Glutamatergic neuron (in vitro differentiated cells): ENCODE data around the gene SCN3A. TPM values are rescaled to one million over a fixed set of nuclear protein-coding genes. Genes with fewer than 3 reads are reported as not detected.
A peak's percentile ranks its signal among the peaks of the same experiment; 100 is the strongest.

Experiments used
- DNase-seq: peaks from one replicate; pipeline ENCODE4 v3.0.0; 2022
- H3K27ac Mint-ChIP-seq: one replicate; pipeline ENCODE4 v1.8.0; 2020; ENCODE audit warnings: mild to moderate bottlenecking, mixed read lengths, inconsistent platforms; ENCODE audit not compliant: unreplicated experiment
- H3K27me3 Mint-ChIP-seq: one replicate; pipeline ENCODE4 v1.8.0; 2020; ENCODE audit warnings: mild to moderate bottlenecking, moderate library complexity, mixed read lengths, inconsistent platforms; ENCODE audit not compliant: unreplicated experiment
- H3K36me3 Mint-ChIP-seq: one replicate; pipeline ENCODE4 v1.8.0; 2020; ENCODE audit warnings: mild to moderate bottlenecking, mixed read lengths, inconsistent platforms; ENCODE audit not compliant: unreplicated experiment
- H3K4me1 Mint-ChIP-seq: one replicate; pipeline ENCODE4 v1.8.0; 2020; ENCODE audit warnings: mild to moderate bottlenecking, low read depth, mixed read lengths, inconsistent platforms; ENCODE audit not compliant: unreplicated experiment
- H3K4me3 Mint-ChIP-seq: one replicate; pipeline ENCODE4 v1.8.0; 2020; ENCODE audit warnings: mild to moderate bottlenecking, mixed read lengths, inconsistent platforms; ENCODE audit not compliant: unreplicated experiment
- H3K9me3 Mint-ChIP-seq: one replicate; pipeline ENCODE4 v1.8.0; 2020; ENCODE audit warnings: mild to moderate bottlenecking, moderate library complexity, mixed read lengths, inconsistent platforms; ENCODE audit not compliant: unreplicated experiment
- total RNA-seq: library from RNA; stranded (reverse); fragmentation: NEBNext Ultra II Directional; extraction: Animal tissue kit (Norgen Biotek cat#: 25700); gene quantifications from one replicate; pipeline ENCODE4 v1.2.1, GENCODE V29; 2021; ENCODE audit not compliant: unreplicated experiment
- TF ChIP-seq, protein P1 (sequence below): fragments of 200-600 bp; sonication (generic); IDR thresholded peaks from one replicate; pipeline ENCODE4 v1.5.0; 2021; ENCODE audit not compliant: partially characterized antibody, unreplicated experiment

Gene SCN3A
- total RNA-seq, 1 donor from 2014 or later = 22.2 TPM

- H3K36me3 Mint-ChIP-seq = no peaks in the 10 kb centered on the region
- peaks cover 3% of the 10 kb centered on the region for H3K4me1 Mint-ChIP-seq
- H3K4me3 Mint-ChIP-seq = no peak overlapping the region
- TF ChIP-seq, protein P1, sequence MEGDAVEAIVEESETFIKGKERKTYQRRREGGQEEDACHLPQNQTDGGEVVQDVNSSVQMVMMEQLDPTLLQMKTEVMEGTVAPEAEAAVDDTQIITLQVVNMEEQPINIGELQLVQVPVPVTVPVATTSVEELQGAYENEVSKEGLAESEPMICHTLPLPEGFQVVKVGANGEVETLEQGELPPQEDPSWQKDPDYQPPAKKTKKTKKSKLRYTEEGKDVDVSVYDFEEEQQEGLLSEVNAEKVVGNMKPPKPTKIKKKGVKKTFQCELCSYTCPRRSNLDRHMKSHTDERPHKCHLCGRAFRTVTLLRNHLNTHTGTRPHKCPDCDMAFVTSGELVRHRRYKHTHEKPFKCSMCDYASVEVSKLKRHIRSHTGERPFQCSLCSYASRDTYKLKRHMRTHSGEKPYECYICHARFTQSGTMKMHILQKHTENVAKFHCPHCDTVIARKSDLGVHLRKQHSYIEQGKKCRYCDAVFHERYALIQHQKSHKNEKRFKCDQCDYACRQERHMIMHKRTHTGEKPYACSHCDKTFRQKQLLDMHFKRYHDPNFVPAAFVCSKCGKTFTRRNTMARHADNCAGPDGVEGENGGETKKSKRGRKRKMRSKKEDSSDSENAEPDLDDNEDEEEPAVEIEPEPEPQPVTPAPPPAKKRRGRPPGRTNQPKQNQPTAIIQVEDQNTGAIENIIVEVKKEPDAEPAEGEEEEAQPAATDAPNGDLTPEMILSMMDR = no peak
- no peak overlapping the region for H3K27ac Mint-ChIP-seq
- DNase-seq = no peak
- H3K27me3 Mint-ChIP-seq = no peaks in the 10 kb centered on the region
- H3K9me3 Mint-ChIP-seq = no peaks in the 10 kb centered on the region
Observed at GRCh38 chr2:165205865-165206264, 2.0 kb upstream of the SCN3A start.

- H3K9me3 Mint-ChIP-seq = no peaks in the 10 kb centered on the region
- no peaks in the 10 kb centered on the region for H3K36me3 Mint-ChIP-seq
- peak overlapping the region; percentile 43 for H3K4me3 Mint-ChIP-seq
- no peak overlapping the region for H3K27ac Mint-ChIP-seq
- DNase-seq = no peak
- TF ChIP-seq, protein P1 = no peak
- peaks cover 3% of the 10 kb centered on the region for H3K4me1 Mint-ChIP-seq
- H3K27me3 Mint-ChIP-seq = no peaks in the 10 kb centered on the region
Observed at GRCh38 chr2:165202239-165202638, 1.6 kb downstream of the SCN3A start.

DNA sequence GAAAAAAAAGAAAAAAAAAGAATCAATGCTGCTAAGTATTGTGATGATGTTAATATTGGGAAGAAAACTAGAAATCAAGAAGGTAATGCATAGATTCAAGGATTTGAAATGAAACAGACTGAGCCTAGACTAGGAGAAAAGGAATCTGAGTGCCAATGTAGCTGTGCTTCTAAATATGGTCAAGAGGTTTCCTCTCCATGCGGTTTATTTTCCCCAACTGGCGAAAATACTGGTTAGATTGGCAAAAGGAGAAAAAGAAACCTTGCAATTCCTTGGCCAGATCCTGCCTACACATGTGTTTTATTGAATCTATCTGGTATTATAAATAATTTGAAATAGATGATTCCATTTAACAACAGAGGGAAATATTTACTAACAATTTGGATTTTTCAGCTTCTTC is 5.7 kb downstream of the SCN3A start:
- DNase-seq = no peak
- no peak overlapping the region for H3K4me3 Mint-ChIP-seq
- no peaks in the 10 kb centered on the region for H3K27me3 Mint-ChIP-seq
- no peaks in the 10 kb centered on the region for H3K36me3 Mint-ChIP-seq
- TF ChIP-seq, protein P1 = no peak
- no peak overlapping the region for H3K27ac Mint-ChIP-seq
- H3K4me1 Mint-ChIP-seq = no peaks in the 10 kb centered on the region
- H3K9me3 Mint-ChIP-seq = peaks cover 2% of the 10 kb centered on the region

DNA sequence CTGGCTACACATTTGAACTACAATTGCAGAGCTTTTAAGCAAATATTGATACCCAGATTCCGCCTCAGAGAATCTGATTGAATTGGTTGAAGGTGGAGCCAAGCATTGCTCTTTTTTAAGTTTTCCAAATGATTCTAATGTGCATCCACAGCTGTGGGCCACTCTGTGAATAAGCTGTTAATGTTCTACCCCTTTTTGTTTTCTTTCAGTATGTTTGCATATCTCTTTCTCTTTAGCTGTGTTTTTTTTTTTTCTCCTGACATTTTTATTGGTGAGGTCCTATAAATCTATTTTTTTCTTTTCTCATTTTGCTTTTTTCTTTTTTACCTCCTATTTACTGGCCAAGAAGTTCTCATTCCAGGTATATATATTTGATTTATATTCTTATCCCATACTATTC is 6.5 kb downstream of the SCN3A start:
- no peaks in the 10 kb centered on the region for H3K4me1 Mint-ChIP-seq
- TF ChIP-seq, protein P1 = no peak
- H3K9me3 Mint-ChIP-seq = peaks cover 2% of the 10 kb centered on the region
- H3K4me3 Mint-ChIP-seq = no peak overlapping the region
- H3K36me3 Mint-ChIP-seq = no peaks in the 10 kb centered on the region
- DNase-seq = no peak
- no peaks in the 10 kb centered on the region for H3K27me3 Mint-ChIP-seq
- no peak overlapping the region for H3K27ac Mint-ChIP-seq

- TF ChIP-seq, protein P1 = no peak
- Mint-ChIP-seq H3K4me3 (no peak overlapping the region), H3K27ac (no peak overlapping the region), H3K27me3 (no peaks in the 10 kb centered on the region), H3K36me3 (no peaks in the 10 kb centered on the region), H3K9me3 (peaks cover 2% of the 10 kb centered on the region), H3K4me1 (no peaks in the 10 kb centered on the region)
- DNase-seq = no peak
Observed at GRCh38 chr2:165196411-165196810, 7.4 kb downstream of the SCN3A start.
